ENCODE data around the gene PSORS1C2. TPM values are rescaled to one million over a fixed set of nuclear protein-coding genes. Genes with fewer than 3 reads are reported as not detected.

Gene PSORS1C2
- polyA plus RNA-seq (2012; rRNA removed), result not detected in 2 replicates
- 0.03 TPM in 1 of 2 replicates, not detected in the other for polyA plus RNA-seq (2012; cell fraction: cytosol; rRNA removed)
- not detected in 2 replicates for polyA plus RNA-seq (2012; cell fraction: nucleus; rRNA removed)

GRCh38 chr6:31138982-31139381 is at the start of gene PSORS1C2:
PSORS1C2 (minus strand) TSS chr6:31139066; CDS start chr6:31139026, 40 bp downstream.
- H2AFZ ChIP-seq (ENCODE audit: low read depth), result no peak within 1 kb of the TSS
- no peaks in the 10 kb centered on the region for H3K9me2 ChIP-seq
- no peak within 1 kb of the TSS for H3K4me3 ChIP-seq (ENCODE audit: low read depth in 2 of 2, low read length in 1 of 2)
- H3K27ac ChIP-seq (ENCODE audit: low read depth in 2 of 2, low read length in 1 of 2), result no peak within 1 kb of the TSS
- TF ChIP-seq JUND (IDR thresholded peaks at IDR 0.05), result no peak
- TF ChIP-seq SIN3A (IDR thresholded peaks at IDR 0.05; ENCODE audit: borderline replicate concordance, low read depth, low read length), result no peak
- no peak for TF ChIP-seq USF1 (IDR thresholded peaks at IDR 0.05; ENCODE audit: borderline replicate concordance, low read depth)
- TF ChIP-seq MEF2A (IDR thresholded peaks at IDR 0.05; ENCODE audit: borderline replicate concordance, low read depth), result no peak
- TF ChIP-seq FOXJ3 (CRISPR knock-in tag; IDR thresholded peaks at IDR 0.05), result no peak
- TF ChIP-seq IRF3 (IDR thresholded peaks at IDR 0.05; ENCODE audit: low read depth, low read length), result no peak
- no peak for TF ChIP-seq GATA2 (CRISPR knock-in tag; IDR thresholded peaks at IDR 0.05)
- no peak for TF ChIP-seq EP300 (IDR thresholded peaks at IDR 0.05; ENCODE audit: borderline replicate concordance in 1 of 2, low read depth in 1 of 2, low read length in 1 of 2)
- no peak for TF ChIP-seq EZH2phosphoT487 (IDR thresholded peaks at IDR 0.05; ENCODE audit: borderline replicate concordance, low read depth)
- no peak for TF ChIP-seq NRF1 (IDR thresholded peaks at IDR 0.05; ENCODE audit: low read depth, low read length)
- no peaks in the 10 kb centered on the region for H3K36me3 ChIP-seq (replicated peaks in 1 of 2; ENCODE audit: control insufficient read depth in 1 of 2, insufficient read depth in 2 of 2, low read length in 1 of 2)
- WGBS (ENCODE audit: low lambda C conversion rate), result 58% methylated on average over 4 of the region's 4 CpGs
- H3F3A ChIP-seq (replicated peaks; ENCODE audit: insufficient read depth), result peaks cover 9% of the 10 kb centered on the region
- 0 out of 2 replicates have a peak within 1 kb of the TSS, but pooled peaks have one; percentile 39 for H3K4me2 ChIP-seq
- H3K4me1 ChIP-seq (ENCODE audit: control insufficient read depth in 1 of 2, insufficient read depth in 2 of 2, low read depth in 1 of 2, low read length in 1 of 2), result peaks cover 0 to 11% of the 10 kb centered on the region in 2 experiments; a peak in 2 of 4 replicates
- CTCF ChIA-PET, result interaction anchor here (1.0 to 8.5 kb wide), 5 partner anchors 10 to 229 kb away, joined by 3 to 89 read pairs (median 5); partner anchors contain the start of gene TCF19
- H3K9me3 ChIP-seq, result no peaks in the 10 kb centered on the region
- POLR2A ChIA-PET, result no interaction called here
- no peak within 1 kb of the TSS for H3K9ac ChIP-seq
- H4K20me1 ChIP-seq (ENCODE audit: insufficient read depth), result no peaks in the 10 kb centered on the region
- H3K27me3 ChIP-seq (ENCODE audit: insufficient read depth), result no peaks in the 10 kb centered on the region
- DNase-seq, result no peak
- no peaks in the 10 kb centered on the region for H3K79me2 ChIP-seq (ENCODE audit: insufficient read depth)

DNA sequence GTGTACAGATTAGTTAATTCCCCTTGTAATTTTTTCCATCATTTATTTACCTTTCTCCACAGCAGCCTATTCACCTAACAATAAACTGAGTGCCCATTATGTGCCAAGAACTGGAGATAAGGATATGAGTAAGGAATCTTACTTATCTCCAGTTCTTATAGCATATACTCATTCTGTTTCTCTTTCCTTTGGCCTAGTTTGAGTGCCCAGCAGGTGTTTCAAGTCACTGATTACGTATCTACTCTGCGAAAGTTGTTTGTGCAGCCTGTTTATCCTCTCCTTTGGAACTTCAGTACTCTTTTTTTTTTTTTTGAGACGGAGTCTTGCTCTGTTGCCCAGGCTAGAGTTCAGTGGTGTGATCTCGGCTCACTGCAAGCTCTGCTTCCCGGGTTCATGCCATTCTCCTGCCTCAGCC is 48.9 kb upstream of the PSORS1C2 start:
- H3K27ac ChIP-seq (ENCODE audit: low read depth in 2 of 2, low read length in 1 of 2), result no peak overlapping the region
- H3K79me2 ChIP-seq (ENCODE audit: insufficient read depth), result no peaks in the 10 kb centered on the region
- H3K9me2 ChIP-seq, result no peaks in the 10 kb centered on the region
- H3K4me2 ChIP-seq, result no peak overlapping the region
- H3K4me1 ChIP-seq (ENCODE audit: control insufficient read depth in 1 of 2, insufficient read depth in 2 of 2, low read depth in 1 of 2, low read length in 1 of 2), result no peaks in the 10 kb centered on the region
- DNase-seq, result no peak
- no peak overlapping the region for H2AFZ ChIP-seq (ENCODE audit: low read depth)
- H4K20me1 ChIP-seq (ENCODE audit: insufficient read depth), result no peaks in the 10 kb centered on the region
- H3K27me3 ChIP-seq (ENCODE audit: insufficient read depth), result no peaks in the 10 kb centered on the region
- 70% methylated on average over 5 of the region's 5 CpGs for WGBS (ENCODE audit: low lambda C conversion rate)
- H3K4me3 ChIP-seq (ENCODE audit: low read depth in 2 of 2, low read length in 1 of 2), result no peak overlapping the region
- H3K9ac ChIP-seq, result no peak overlapping the region
- H3K36me3 ChIP-seq (replicated peaks in 1 of 2; ENCODE audit: control insufficient read depth in 1 of 2, insufficient read depth in 2 of 2, low read length in 1 of 2), result no peaks in the 10 kb centered on the region
- CTCF ChIA-PET, result no interaction called here
- H3K9me3 ChIP-seq, result no peaks in the 10 kb centered on the region
- H3F3A ChIP-seq (replicated peaks; ENCODE audit: insufficient read depth), result no peaks in the 10 kb centered on the region
- POLR2A ChIA-PET, result no interaction called here
- no peak for TF ChIP-seq IRF3 (IDR thresholded peaks at IDR 0.05; ENCODE audit: low read depth, low read length)
- TF ChIP-seq MAX (IDR thresholded peaks at IDR 0.05; ENCODE audit: low read depth), result no peak
- no peak for TF ChIP-seq MXI1 (IDR thresholded peaks at IDR 0.05; ENCODE audit: low read depth, low read length)
- TF ChIP-seq ZBTB33 (IDR thresholded peaks at IDR 0.05; ENCODE audit: borderline replicate concordance, low read depth), result no peak
- no peak for TF ChIP-seq REST (IDR thresholded peaks at IDR 0.05; ENCODE audit: low read depth, low read length)
- no peak for TF ChIP-seq RAD21 (IDR thresholded peaks at IDR 0.05; ENCODE audit: low read length)
- no peak for TF ChIP-seq SMC3 (IDR thresholded peaks at IDR 0.05; ENCODE audit: low read depth, low read length)
- TF ChIP-seq JUND (IDR thresholded peaks at IDR 0.05), result no peak
